NCI-H345 treated with DMSO at 0.1 percent for 48 hours (cell line): ENCODE data around the gene EXOG.
"Not testable (repeated sequence)": the region's sequence is repeated elsewhere in the genome, so short reads cannot be mapped to it uniquely, and the experiment has no call there.

Experiments used
- DNase-seq: peaks from one replicate; lab custom pipeline; 2025; ENCODE audit not compliant: unreplicated experiment; lab: John Stamatoyannopoulos, UW

Gene EXOG

GRCh38 chr3:38561746-38562466 is 65.8 kb downstream of the EXOG start:
- no peak for DNase-seq

GRCh38 chr3:38562467-38562925 is 66.4 kb downstream of the EXOG start:
- no peak for DNase-seq

DNA sequence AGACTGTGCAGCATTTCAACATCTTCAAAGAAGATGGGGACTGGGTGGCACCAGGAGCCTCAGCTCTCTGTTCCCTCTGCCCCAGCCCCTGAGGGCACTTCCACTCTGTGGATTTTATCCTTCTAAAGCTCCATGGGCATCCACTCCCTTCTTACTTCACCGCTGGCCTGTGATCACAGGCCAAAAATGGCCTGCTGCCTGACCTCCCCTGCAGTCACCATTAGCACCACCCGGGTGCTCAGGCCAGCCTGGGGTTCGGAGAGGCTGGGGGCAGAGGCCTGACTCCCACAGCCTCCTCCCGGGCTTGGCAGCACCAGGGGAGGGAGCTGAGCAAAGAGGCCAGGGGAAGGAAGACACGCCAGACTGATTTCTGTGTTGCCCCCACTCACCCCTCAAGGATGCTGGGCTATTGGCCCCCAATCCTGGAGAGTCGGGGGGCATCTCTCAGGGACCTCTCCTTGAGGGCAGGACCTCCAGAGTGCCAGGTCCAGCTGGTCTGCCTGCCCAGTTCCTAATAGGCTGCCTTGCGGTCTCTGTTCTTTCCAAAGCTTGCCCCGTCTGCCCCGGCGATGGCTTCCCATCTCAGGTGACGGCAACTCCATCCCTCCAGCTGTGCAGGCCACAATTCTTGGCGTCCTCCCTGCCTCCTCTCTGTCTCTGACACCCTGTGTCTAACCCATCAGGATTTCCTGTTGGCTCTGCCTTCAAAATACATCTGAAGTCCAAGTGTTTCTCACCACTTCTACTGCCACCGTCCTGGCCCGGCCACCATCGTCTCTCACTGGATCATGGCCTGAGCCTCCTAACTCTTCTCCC is 67.1 kb downstream of the EXOG start:
- no peak for DNase-seq

- DNase-seq: no peak
Observed at GRCh38 chr3:38563886-38564270, 67.7 kb downstream of the EXOG start.

GRCh38 chr3:38564631-38565338 is 68.6 kb downstream of the EXOG start:
- no peak for DNase-seq

GRCh38 chr3:38565339-38566214 is 69.4 kb downstream of the EXOG start:
- no peak for DNase-seq

GRCh38 chr3:38566215-38566528 is 70.0 kb downstream of the EXOG start:
- no peak for DNase-seq

- DNase-seq: not testable (repeated sequence)
Observed at GRCh38 chr3:38566794-38567193, 70.7 kb downstream of the EXOG start.

DNA sequence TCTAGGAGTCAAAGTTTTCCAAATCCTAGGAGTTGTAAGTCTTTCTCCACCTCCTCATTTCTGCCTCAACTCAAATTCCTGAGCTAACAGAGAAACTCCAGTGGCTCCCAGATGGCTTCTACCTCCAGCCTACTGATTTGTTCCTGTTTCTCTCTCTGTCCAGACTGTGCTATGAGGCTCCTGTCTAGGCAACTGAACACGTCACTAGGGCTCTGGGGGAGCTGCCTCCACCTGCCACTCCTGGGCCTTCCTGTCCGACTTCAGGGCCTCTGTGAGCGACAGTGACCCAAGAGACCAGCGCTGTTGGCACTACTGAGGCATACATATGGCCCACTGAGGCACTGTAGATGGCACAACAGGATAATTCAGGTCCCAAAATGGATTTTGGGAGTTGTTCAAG is 71.4 kb downstream of the EXOG start:
- DNase-seq: no peak

DNA sequence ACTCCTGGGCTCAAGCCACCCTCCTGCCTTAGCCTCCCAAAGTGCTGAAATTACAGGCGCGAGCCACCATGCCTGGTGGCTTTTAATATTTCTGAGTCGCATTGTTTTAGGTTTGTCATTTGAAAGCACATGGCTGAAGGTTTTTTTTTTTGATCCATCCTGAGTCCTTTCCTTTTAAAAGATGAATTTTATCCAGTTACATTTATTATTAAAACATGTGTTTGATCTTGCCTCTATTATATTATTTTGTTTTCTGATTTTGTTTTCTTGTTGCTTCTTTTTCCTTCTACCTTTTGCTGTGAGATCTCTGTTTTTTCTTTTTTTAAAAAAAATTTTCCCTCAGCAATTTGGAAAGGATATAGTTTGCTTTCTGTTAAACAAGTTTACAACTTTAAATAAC is 77.0 kb downstream of the EXOG start:
- no peak for DNase-seq

DNA sequence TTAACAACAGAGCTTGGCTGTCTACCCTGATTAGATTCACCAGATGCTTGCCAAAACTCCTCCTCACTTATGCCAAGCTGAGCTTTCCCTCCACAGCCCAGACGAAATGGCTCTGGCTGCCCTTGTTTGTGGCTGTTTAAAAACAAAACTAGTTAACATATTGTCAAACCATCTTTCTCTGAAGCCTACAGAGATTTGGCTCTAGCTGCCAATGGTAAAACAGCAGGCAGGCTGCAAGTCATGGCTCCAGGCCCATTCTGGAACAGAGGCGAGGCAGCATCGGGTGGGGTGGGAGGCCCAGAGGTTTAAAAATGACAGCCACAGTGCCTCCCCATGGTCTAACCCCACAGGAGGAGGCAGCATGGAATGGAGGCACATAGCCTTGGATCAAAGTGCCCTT is 77.4 kb downstream of the EXOG start:
- DNase-seq: no peak

DNA sequence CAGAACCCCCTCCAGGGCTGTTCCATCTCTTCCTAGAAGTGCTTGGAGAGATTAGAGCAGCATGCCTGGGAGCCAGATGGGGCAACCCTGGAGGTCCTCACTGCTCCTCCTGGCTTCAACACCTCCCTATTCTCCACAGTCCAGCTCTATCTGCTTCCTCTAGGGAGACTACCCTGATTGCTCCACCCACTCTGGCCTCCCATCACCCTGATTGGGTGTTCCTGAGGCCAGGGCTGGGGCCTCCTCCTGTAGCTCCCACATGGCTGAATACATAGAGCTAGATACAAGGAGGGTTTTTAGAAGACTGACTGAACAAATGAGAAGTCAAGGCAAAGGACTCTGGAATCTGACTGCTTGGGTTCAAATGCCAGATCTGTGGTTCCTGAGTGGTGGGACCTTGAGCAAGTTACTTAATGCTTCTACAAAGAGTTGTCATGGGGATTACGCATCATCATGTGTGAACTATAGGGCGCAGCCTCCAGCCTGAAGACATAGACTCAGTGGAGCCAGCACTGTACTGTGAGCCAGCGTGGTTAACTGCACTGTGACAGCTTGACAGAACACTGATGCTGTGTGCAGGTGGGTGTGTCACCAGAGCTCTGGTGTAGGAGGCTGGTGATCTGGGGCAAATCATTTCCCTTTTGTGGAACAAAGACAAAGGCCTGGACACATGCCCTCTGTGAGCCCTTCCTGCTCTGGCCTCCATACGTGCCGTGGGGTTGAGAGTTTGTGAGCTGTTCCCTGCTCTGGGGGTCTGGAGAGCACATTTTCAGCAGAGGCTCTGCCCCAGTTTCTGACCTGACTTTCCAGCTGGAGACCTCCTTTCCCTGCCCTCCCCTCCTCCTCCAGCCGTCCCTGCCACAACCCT is 78.5 kb downstream of the EXOG start:
- DNase-seq: no peak

DNA sequence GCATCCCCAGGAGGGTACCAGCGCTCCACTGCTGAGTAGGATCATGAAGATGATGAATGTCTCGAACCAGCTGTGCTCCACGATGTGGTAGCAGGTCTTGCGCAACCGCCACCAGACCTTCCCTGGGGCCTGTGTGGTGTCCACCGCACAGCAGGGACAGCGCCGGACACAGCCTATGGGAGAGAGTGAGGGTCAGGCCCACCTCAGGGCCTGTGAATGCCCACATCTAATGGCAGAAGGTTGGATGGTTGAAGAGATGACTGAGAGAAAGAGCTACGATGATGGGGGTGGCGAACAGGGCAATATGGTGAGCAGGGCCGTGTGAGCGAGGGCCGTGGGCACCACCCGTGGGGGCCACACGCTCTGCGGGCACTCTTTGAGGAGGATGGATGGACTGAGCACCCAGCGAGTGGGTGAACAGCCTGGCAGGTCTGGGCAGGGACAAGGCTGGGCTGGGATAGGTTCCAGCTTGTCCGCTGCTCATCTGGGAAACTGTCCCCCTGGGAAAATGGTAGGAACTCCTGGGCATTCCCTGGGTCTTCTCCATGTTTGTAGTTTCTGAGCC is 79.2 kb downstream of the EXOG start:
- DNase-seq: no peak
